Measurements from ENCODE around the gene MYL1.

DNA sequence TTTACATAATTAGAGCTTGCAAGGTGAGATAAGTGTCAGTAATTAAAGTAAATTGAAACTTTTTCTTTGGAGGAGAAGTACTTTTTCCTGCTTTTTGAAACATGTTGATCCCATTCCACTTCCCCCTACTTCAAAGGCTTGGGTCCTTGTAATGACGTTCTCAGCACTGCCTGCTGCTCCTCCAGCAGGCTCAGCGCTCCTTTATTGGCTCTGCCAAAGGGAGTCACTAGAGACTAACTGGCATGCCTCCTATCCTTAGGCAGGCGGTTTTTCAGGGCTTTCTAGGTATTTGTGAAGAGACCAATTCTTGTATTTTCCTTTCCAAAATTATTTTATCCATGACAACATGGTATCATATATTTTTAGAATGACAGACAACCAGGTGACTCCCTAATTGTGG lies 45.8 kb downstream of the MYL1 start:
- TF ChIP-seq POLR2A (IDR thresholded peaks at IDR 0.05; ENCODE audit: low read depth, low read length) = no peak
- TF ChIP-seq FOS (IDR thresholded peaks at IDR 0.05; ENCODE audit: low read depth, low read length) = no peak
- TF ChIP-seq BHLHE40 (IDR thresholded peaks at IDR 0.05; ENCODE audit: low read depth, low read length) = no peak
- TF ChIP-seq, protein P1, sequence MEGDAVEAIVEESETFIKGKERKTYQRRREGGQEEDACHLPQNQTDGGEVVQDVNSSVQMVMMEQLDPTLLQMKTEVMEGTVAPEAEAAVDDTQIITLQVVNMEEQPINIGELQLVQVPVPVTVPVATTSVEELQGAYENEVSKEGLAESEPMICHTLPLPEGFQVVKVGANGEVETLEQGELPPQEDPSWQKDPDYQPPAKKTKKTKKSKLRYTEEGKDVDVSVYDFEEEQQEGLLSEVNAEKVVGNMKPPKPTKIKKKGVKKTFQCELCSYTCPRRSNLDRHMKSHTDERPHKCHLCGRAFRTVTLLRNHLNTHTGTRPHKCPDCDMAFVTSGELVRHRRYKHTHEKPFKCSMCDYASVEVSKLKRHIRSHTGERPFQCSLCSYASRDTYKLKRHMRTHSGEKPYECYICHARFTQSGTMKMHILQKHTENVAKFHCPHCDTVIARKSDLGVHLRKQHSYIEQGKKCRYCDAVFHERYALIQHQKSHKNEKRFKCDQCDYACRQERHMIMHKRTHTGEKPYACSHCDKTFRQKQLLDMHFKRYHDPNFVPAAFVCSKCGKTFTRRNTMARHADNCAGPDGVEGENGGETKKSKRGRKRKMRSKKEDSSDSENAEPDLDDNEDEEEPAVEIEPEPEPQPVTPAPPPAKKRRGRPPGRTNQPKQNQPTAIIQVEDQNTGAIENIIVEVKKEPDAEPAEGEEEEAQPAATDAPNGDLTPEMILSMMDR (conservative IDR thresholded peaks at IDR 0.05; ENCODE audit: low read depth, low read length) = no peak
- TF ChIP-seq CHD1 (IDR thresholded peaks at IDR 0.05; ENCODE audit: low read depth, low read length) = no peak
- TF ChIP-seq, protein P2, sequence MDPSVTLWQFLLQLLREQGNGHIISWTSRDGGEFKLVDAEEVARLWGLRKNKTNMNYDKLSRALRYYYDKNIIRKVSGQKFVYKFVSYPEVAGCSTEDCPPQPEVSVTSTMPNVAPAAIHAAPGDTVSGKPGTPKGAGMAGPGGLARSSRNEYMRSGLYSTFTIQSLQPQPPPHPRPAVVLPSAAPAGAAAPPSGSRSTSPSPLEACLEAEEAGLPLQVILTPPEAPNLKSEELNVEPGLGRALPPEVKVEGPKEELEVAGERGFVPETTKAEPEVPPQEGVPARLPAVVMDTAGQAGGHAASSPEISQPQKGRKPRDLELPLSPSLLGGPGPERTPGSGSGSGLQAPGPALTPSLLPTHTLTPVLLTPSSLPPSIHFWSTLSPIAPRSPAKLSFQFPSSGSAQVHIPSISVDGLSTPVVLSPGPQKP (IDR thresholded peaks at IDR 0.05; ENCODE audit: borderline replicate concordance, low read depth, low read length) = no peak
- TF ChIP-seq CEBPB (IDR thresholded peaks at IDR 0.05; ENCODE audit: low read depth, low read length) = no peak
- TF ChIP-seq MAFK (IDR thresholded peaks at IDR 0.05; ENCODE audit: low read depth, low read length) = no peak
- no peak for TF ChIP-seq RAD21 (IDR thresholded peaks at IDR 0.05; ENCODE audit: low read length)
- TF ChIP-seq RCOR1 (IDR thresholded peaks at IDR 0.05; ENCODE audit: insufficient replicate concordance, low read length) = no peak
- no peak for TF ChIP-seq MAZ (IDR thresholded peaks at IDR 0.05; ENCODE audit: borderline replicate concordance, low read depth, low read length)
- TF ChIP-seq RFX5 (IDR thresholded peaks at IDR 0.05; ENCODE audit: low read depth, low read length) = no peak
- TF ChIP-seq MXI1 (IDR thresholded peaks at IDR 0.05; ENCODE audit: borderline replicate concordance, low read depth, low read length) = no peak
- no peak for TF ChIP-seq NFE2L2 (IDR thresholded peaks at IDR 0.05; ENCODE audit: low read depth, low read length)

Measured in IMR-90 (cell line).